Tracheal epithelial cell (primary cell): ENCODE data around the gene CACNA1C. TPM values are rescaled to one million over a fixed set of nuclear protein-coding genes. Genes with fewer than 3 reads are reported as not detected.

Experiments
- total RNA-seq: library from RNA; depleted of rRNA; stranded (reverse); fragments of >200 nt; gene quantifications from 2 replicates; pipeline ENCODE4 v1.2.1, GENCODE V29; 2014

CACNA1C gene
- 0.24 TPM in 1 of 2 replicates, not detected in the other for total RNA-seq

GRCh38 chr12:2052826-2053678 lies at the start of gene CACNA1C:
Gene CACNA1C (plus strand): TSS chr12:2052987. CDS start chr12:2053563, 576 bp downstream.

GRCh38 chr12:2004113-2004929 lies 48.5 kb upstream of the CACNA1C start, which contains the start of gene DCP1B:
Gene DCP1B (minus strand): TSS chr12:2004457. CDS start chr12:2004431, 26 bp downstream.

Other genes with a start within 250 kb of the CACNA1C start
- gene LRTM2, start 232.4 kb upstream of the CACNA1C start, total RNA-seq = not detected in 2 replicates
- gene CACNA2D4, start 134.3 kb upstream of the CACNA1C start, total RNA-seq = not detected in 2 replicates
- gene DCP1B, start 48.5 kb upstream of the CACNA1C start, total RNA-seq = 4.7 and 5.1 TPM in 2 replicates